SK-N-SH (cell line): ENCODE data around the gene RAB1B. TPM values are rescaled to one million over a fixed set of nuclear protein-coding genes. Genes with fewer than 3 reads are reported as not detected.

Experiments used
- CTCF ChIA-PET: fragments of 300-600, 350-600 bp; formaldehyde crosslinking; extraction: SDS; loops from one replicate; lab custom pipeline; 2021; lab: Yijun Ruan, JAX
- POLR2A ChIA-PET: fragments of 350-600 bp; sonication (Branson Sonifier 250); formaldehyde crosslinking; extraction: SDS; loops from one replicate; lab custom pipeline; 2020; ENCODE audit warnings: antibody characterized with exemption, inconsistent platforms; lab: Yijun Ruan, JAX
- DNase-seq: peaks from one replicate; pipeline ENCODE4 v3.0.0; 2012
- H2AFZ ChIP-seq: fragments of 200-600 bp; sonication (generic); 2 replicates; pipeline ENCODE4 v1.8.1; 2016; ENCODE audit warnings: antibody characterized with exemption, mild to moderate bottlenecking, low read depth
- H3F3A ChIP-seq: fragments of 200-600 bp; sonication (generic); replicated peaks from 2 replicates; pipeline ENCODE3; 2016; ENCODE audit warnings: antibody characterized with exemption, mild to moderate bottlenecking; ENCODE audit not compliant: insufficient read depth
- H3K27ac ChIP-seq, 2 experiments: fragments of 200-500 bp in 1 of 2; fragments of 200-600 bp in 1 of 2; sonication (Bioruptor generic) in 1 of 2; sonication (generic), shearing (Covaris generic) in 1 of 2; 2 replicates each; pipeline versions ENCODE4 v1.5.1 to v1.6.1; 2014 to 2016; ENCODE audit warnings: low read depth in 2 of 2, inconsistent platforms in 1 of 2, low read length in 1 of 2, mild to moderate bottlenecking in 1 of 2, mixed read lengths in 1 of 2
- H3K27me3 ChIP-seq: fragments of 200-600 bp; sonication (generic), shearing (Covaris generic); 2 replicates; pipeline ENCODE4 v1.6.1; 2016; ENCODE audit warnings: mixed run types; ENCODE audit not compliant: insufficient read depth
- H3K36me3 ChIP-seq, 2 experiments: fragments of 200-500 bp in 1 of 2; fragments of 200-600 bp in 1 of 2; sonication (Bioruptor generic) in 1 of 2; sonication (generic) in 1 of 2; replicated peaks in 1 of 2; 2 replicates each; pipeline versions ENCODE3 to v1.5.1; 2014 to 2016; ENCODE audit warnings: low read length in 1 of 2, mild to moderate bottlenecking in 1 of 2; ENCODE audit not compliant: insufficient read depth in 2 of 2, control insufficient read depth in 1 of 2
- H3K4me1 ChIP-seq, 2 experiments: fragments of 200-500 bp in 1 of 2; fragments of 200-600 bp in 1 of 2; sonication (Bioruptor generic) in 1 of 2; sonication (generic), shearing (Covaris generic) in 1 of 2; 2 replicates each; pipeline versions ENCODE4 v1.5.1 to v1.6.1; 2014 to 2016; ENCODE audit warnings: low read depth in 1 of 2, low read length in 1 of 2, mixed run types in 1 of 2; ENCODE audit not compliant: insufficient read depth in 2 of 2, control insufficient read depth in 1 of 2
- H3K4me2 ChIP-seq: fragments of 200-600 bp; sonication (generic), shearing (Covaris generic); 2 replicates; pipeline ENCODE4 v1.6.1; 2017; ENCODE audit warnings: mixed run types
- H3K4me3 ChIP-seq, 2 experiments: fragments of 200-500 bp in 1 of 2; fragments of 200-600 bp in 1 of 2; sonication (Bioruptor generic) in 1 of 2; sonication (generic), shearing (Covaris generic) in 1 of 2; 2 replicates each; pipeline versions ENCODE4 v1.5.1 to v1.8.1; 2014 to 2016; ENCODE audit warnings: low read depth in 2 of 2, inconsistent platforms in 1 of 2, low read length in 1 of 2, mild to moderate bottlenecking in 1 of 2, mixed read lengths in 1 of 2, moderate library complexity in 1 of 2
- H3K79me2 ChIP-seq: fragments of 200-600 bp; sonication (generic); 2 replicates; pipeline ENCODE4 v1.8.1; 2017; ENCODE audit warnings: mild to moderate bottlenecking; ENCODE audit not compliant: insufficient read depth
- H3K9ac ChIP-seq: fragments of 200-600 bp; sonication (generic); 2 replicates; pipeline ENCODE4 v1.6.1; 2017; ENCODE audit warnings: mixed run types
- H3K9me2 ChIP-seq: fragments of 200-600 bp; sonication (generic); 2 replicates; pipeline ENCODE4 v1.6.1; 2017; ENCODE audit warnings: mixed run types
- H3K9me3 ChIP-seq: fragments of 200-600 bp; sonication (generic); 2 replicates; pipeline ENCODE4 v1.6.1; 2017; ENCODE audit warnings: mixed run types, mild to moderate bottlenecking, moderate library complexity
- H4K20me1 ChIP-seq: fragments of 200-600 bp; sonication (generic); 2 replicates; pipeline ENCODE4 v1.6.1; 2017; ENCODE audit warnings: mild to moderate bottlenecking, mixed run types; ENCODE audit not compliant: insufficient read depth
- CTCF ChIP-seq: fragments of 200-600 bp; sonication (generic); IDR thresholded peaks from 2 replicates; pipeline ENCODE4 v1.6.1; 2017; ENCODE audit warnings: antibody characterized with exemption, mild to moderate bottlenecking, moderate library complexity
- EP300 ChIP-seq, 2 experiments: IDR thresholded peaks; 2 replicates each; pipeline versions ENCODE4 v1.4.0 to v1.6.1; 2012; ENCODE audit warnings: borderline replicate concordance in 1 of 2, low read depth in 1 of 2, low read length in 1 of 2
- POLR2AphosphoS5 ChIP-seq: IDR thresholded peaks from 2 replicates; pipeline ENCODE4 v1.6.1; 2012; ENCODE audit warnings: low read depth, low read length
- RXRA ChIP-seq: IDR thresholded peaks from 2 replicates; pipeline ENCODE4 v1.4.0; 2012; ENCODE audit warnings: low read depth, mild to moderate bottlenecking, borderline replicate concordance
- WGBS: methylation state at CpG from one replicate; pipeline ENCODE4 v1.1.6; 2017; ENCODE audit warnings: low lambda C conversion rate; 5-methylcytosine and 5-hydroxymethylcytosine counted together
- polyA plus RNA-seq, 3 experiments: library from polyadenylated mRNA; depleted of rRNA; stranded (reverse); fragments of >200 nt; gene quantifications; 2 replicates each; pipeline ENCODE4 v1.2.3, GENCODE V29; 2012
- TF ChIP-seq, protein P1 (sequence below): fragments of 150-350 bp; IDR thresholded peaks from 2 replicates; pipeline ENCODE4 v1.6.1; 2017; ENCODE audit warnings: antibody characterized with exemption, low read length, low read depth, borderline replicate concordance

Gene RAB1B
- polyA plus RNA-seq, 1 of the 3 experiments (the other 2 are of a cell fraction), result 208 TPM

GRCh38 chr11:66324664-66325063, 56.2 kb downstream of the RAB1B start:
- peaks cover 9% of the 10 kb centered on the region for H3F3A ChIP-seq
- H2AFZ ChIP-seq, result no peak overlapping the region
- H3K4me3 ChIP-seq, result no peak overlapping the region
- H4K20me1 ChIP-seq, result no peaks in the 10 kb centered on the region
- H3K36me3 ChIP-seq, result no peaks in the 10 kb centered on the region
- TF ChIP-seq EP300 (IDR thresholded peaks at IDR 0.05; ENCODE audit: borderline replicate concordance in 1 of 2, low read depth in 1 of 2, low read length in 1 of 2) (no peak), POLR2AphosphoS5 (no peak)
- TF ChIP-seq, protein P1, sequence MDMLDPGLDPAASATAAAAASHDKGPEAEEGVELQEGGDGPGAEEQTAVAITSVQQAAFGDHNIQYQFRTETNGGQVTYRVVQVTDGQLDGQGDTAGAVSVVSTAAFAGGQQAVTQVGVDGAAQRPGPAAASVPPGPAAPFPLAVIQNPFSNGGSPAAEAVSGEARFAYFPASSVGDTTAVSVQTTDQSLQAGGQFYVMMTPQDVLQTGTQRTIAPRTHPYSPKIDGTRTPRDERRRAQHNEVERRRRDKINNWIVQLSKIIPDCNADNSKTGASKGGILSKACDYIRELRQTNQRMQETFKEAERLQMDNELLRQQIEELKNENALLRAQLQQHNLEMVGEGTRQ, result no peak
- 69% methylated on average over 8 of the region's 10 CpGs for WGBS
- H3K27ac ChIP-seq, result no peak overlapping the region
- H3K9me3 ChIP-seq, result no peaks in the 10 kb centered on the region
- peak; percentile 8 for DNase-seq
- POLR2A ChIA-PET, result no interaction called here
- H3K27me3 ChIP-seq, result no peaks in the 10 kb centered on the region
- H3K9me2 ChIP-seq, result no peaks in the 10 kb centered on the region
- peaks cover 28 to 36% of the 10 kb centered on the region in 2 experiments; a peak in 3 of 4 replicates for H3K4me1 ChIP-seq
- H3K79me2 ChIP-seq, result no peaks in the 10 kb centered on the region
- H3K4me2 ChIP-seq, result no peak overlapping the region
- H3K9ac ChIP-seq, result no peak overlapping the region
- CTCF ChIA-PET, result interaction anchor here (1.5 to 2.3 kb wide), 2 partner anchors 11 to 13 kb away, joined by 7 to 17 read pairs; no protein-coding TSS in a partner anchor

- 95% methylated on average over 6 of the region's 8 CpGs for WGBS
- no peak for TF ChIP-seq CTCF
- TF ChIP-seq RXRA, result no peak
- H3K9me2 ChIP-seq, result no peaks in the 10 kb centered on the region
- H3F3A ChIP-seq, result peaks cover 9% of the 10 kb centered on the region
- H3K4me3 ChIP-seq, result no peak overlapping the region
- no peaks in the 10 kb centered on the region for H4K20me1 ChIP-seq
- no peak overlapping the region; a peak in 1 of 4 replicates for H3K27ac ChIP-seq
- H3K79me2 ChIP-seq, result no peaks in the 10 kb centered on the region
- H3K4me2 ChIP-seq, result no peak overlapping the region; the same call in 1 of the 2 replicates
- ChIA-PET CTCF (interaction anchor here (1.5 to 2.3 kb wide), 2 partner anchors 12 to 14 kb away, joined by 7 to 17 read pairs; no protein-coding TSS in a partner anchor), POLR2A (no interaction called here)
- H3K9ac ChIP-seq, result no peak overlapping the region
- no peak for DNase-seq
- H3K27me3 ChIP-seq, result no peaks in the 10 kb centered on the region
- H3K9me3 ChIP-seq, result no peaks in the 10 kb centered on the region
- H3K36me3 ChIP-seq, result no peaks in the 10 kb centered on the region
- no peak overlapping the region for H2AFZ ChIP-seq
- H3K4me1 ChIP-seq, result peaks cover 28 to 36% of the 10 kb centered on the region in 2 experiments; a peak in 3 of 4 replicates
Measured at GRCh38 chr11:66325263-66325671, 56.8 kb downstream of the RAB1B start.
